Activated gamma-delta T cell treated with Interleukin-2 at 50 U/mL for 16 hours (primary cell): ENCODE data around the gene LSG1.
A peak's percentile ranks its signal among the peaks of the same experiment; 100 is the strongest.

Experiments
- DNase-seq: peaks from one replicate; pipeline ENCODE4 v3.0.0-alpha.2; 2020

Gene LSG1

GRCh38 chr3:194686816-194687637, 15.0 kb upstream of the LSG1 start:
- peak; percentile 17 for DNase-seq

- no peak for DNase-seq
Observed at GRCh38 chr3:194686414-194686815, 14.4 kb upstream of the LSG1 start.

- DNase-seq, result peak; percentile 75
Observed at GRCh38 chr3:194685718-194686413, 13.9 kb upstream of the LSG1 start, which contains the start of gene FAM43A. Gene FAM43A (plus strand): TSS chr3:194685883. CDS start chr3:194686827, 944 bp downstream.

- DNase-seq, result no peak
Observed at GRCh38 chr3:194685065-194685717, 13.2 kb upstream of the LSG1 start.

- no peak for DNase-seq
Observed at GRCh38 chr3:194683380-194683779, 11.4 kb upstream of the LSG1 start.

- DNase-seq, result peak; percentile 60
Observed at GRCh38 chr3:194682694-194683310, 10.8 kb upstream of the LSG1 start.

GRCh38 chr3:194682189-194682693, 10.2 kb upstream of the LSG1 start:
- DNase-seq, result no peak

GRCh38 chr3:194680888-194681615, 9.1 kb upstream of the LSG1 start:
- no peak for DNase-seq

GRCh38 chr3:194676471-194676870, 4.5 kb upstream of the LSG1 start:
- no peak for DNase-seq

GRCh38 chr3:194675680-194676079, 3.7 kb upstream of the LSG1 start:
- DNase-seq, result no peak

- no peak for DNase-seq
Observed at GRCh38 chr3:194675081-194675640, 3.2 kb upstream of the LSG1 start.

GRCh38 chr3:194673761-194674160, 1.8 kb upstream of the LSG1 start:
- no peak for DNase-seq

- no peak for DNase-seq
Observed at GRCh38 chr3:194672876-194673275, 885 bp upstream of the LSG1 start.

GRCh38 chr3:194671511-194671899, 486 bp downstream of the LSG1 start:
- no peak for DNase-seq

- no peak for DNase-seq
Observed at GRCh38 chr3:194667363-194667762, 4.6 kb downstream of the LSG1 start.

GRCh38 chr3:194664857-194665256, 7.1 kb downstream of the LSG1 start:
- DNase-seq, result no peak

- DNase-seq, result no peak
Observed at GRCh38 chr3:194661946-194662345, 10.0 kb downstream of the LSG1 start.

- DNase-seq, result no peak
Observed at GRCh38 chr3:194661374-194661773, 10.6 kb downstream of the LSG1 start.

GRCh38 chr3:194659778-194660177, 12.2 kb downstream of the LSG1 start:
- no peak for DNase-seq

GRCh38 chr3:194658477-194659242, 13.3 kb downstream of the LSG1 start:
- no peak for DNase-seq

GRCh38 chr3:194657439-194657838, 14.6 kb downstream of the LSG1 start:
- DNase-seq, result no peak
